GM12878 (cell line): ENCODE measurements around the gene METTL9.

Source experiments
- BHLHE40 ChIP-seq, 2 experiments: fragments of 450-650 bp in 1 of 2; IDR thresholded peaks; 2 replicates each; pipeline ENCODE4 v1.6.1; 2011 to 2017; ENCODE audit warnings: low read depth in 2 of 2, borderline replicate concordance in 1 of 2, improper control_type of control experiment in 1 of 2, low read length in 1 of 2, mild to moderate bottlenecking in 1 of 2
- CEBPB ChIP-seq, 2 experiments: fragments of 150-350 bp in 1 of 2; IDR thresholded peaks; 2 replicates each; pipeline ENCODE4 v1.6.1; 2012 to 2014; ENCODE audit warnings: low read depth in 2 of 2, low read length in 2 of 2, borderline replicate concordance in 1 of 2, inconsistent platforms in 1 of 2
- CTCF ChIP-seq, 3 experiments: IDR thresholded peaks in 2 of 3; conservative IDR thresholded peaks in 1 of 3; 2 replicates each; pipeline ENCODE4 v1.5.1; 2011; ENCODE audit warnings: low read depth in 3 of 3, low read length in 3 of 3, mild to moderate bottlenecking in 3 of 3, control low read depth in 2 of 3, moderate library complexity in 2 of 3, inconsistent platforms in 1 of 3, mixed read lengths in 1 of 3; ENCODE audit not compliant: control insufficient read depth in 2 of 3, insufficient read depth in 1 of 3; ENCODE audit errors: extremely low read depth in 1 of 3
- ELK1 ChIP-seq: IDR thresholded peaks from 2 replicates; pipeline ENCODE4 v1.6.1; 2012; ENCODE audit warnings: low read depth, low read length, improper control_type of control experiment
- FOXK2 ChIP-seq: fragments of 450-650 bp; IDR thresholded peaks from 2 replicates; pipeline ENCODE4 v1.6.1; 2017; ENCODE audit warnings: mild to moderate bottlenecking, moderate library complexity
- POLR2A ChIP-seq: IDR thresholded peaks from 2 replicates; pipeline ENCODE4 v1.6.1; 2011; ENCODE audit warnings: low read depth, mild to moderate bottlenecking, low read length
- POLR2AphosphoS5 ChIP-seq: IDR thresholded peaks from 2 replicates; pipeline ENCODE4 v1.6.1; 2011; ENCODE audit warnings: mild to moderate bottlenecking, low read length, inconsistent platforms
- STAT3 ChIP-seq: IDR thresholded peaks from 2 replicates; pipeline ENCODE4 v1.6.1; 2011; ENCODE audit warnings: low read depth, low read length, improper control_type of control experiment
- YY1 ChIP-seq: IDR thresholded peaks from 2 replicates; pipeline ENCODE4 v1.6.1; 2011; ENCODE audit warnings: low read depth, mild to moderate bottlenecking, low read length
- ZNF24 ChIP-seq: fragments of 450-650 bp; IDR thresholded peaks from 2 replicates; pipeline ENCODE4 v1.6.1; 2017; ENCODE audit warnings: antibody characterized with exemption, mild to moderate bottlenecking

- TF ChIP-seq CEBPB (IDR thresholded peaks at IDR 0.05; ENCODE audit: borderline replicate concordance in 1 of 2, low read depth in 2 of 2, low read length in 2 of 2) (no peak), BHLHE40 (IDR thresholded peaks at IDR 0.05; ENCODE audit: borderline replicate concordance in 1 of 2, low read depth in 2 of 2, low read length in 1 of 2) (no peak), POLR2AphosphoS5 (no peak), CTCF (IDR thresholded peaks at IDR 0.05 in 2 of 3, conservative IDR thresholded peaks at IDR 0.05 in 1 of 3; ENCODE audit: control insufficient read depth in 2 of 3, extremely low read depth in 1 of 3, insufficient read depth in 1 of 3, low read depth in 3 of 3, low read length in 3 of 3) (no peak), POLR2A (no peak), YY1 (no peak), ZNF24 (no peak), FOXK2 (no peak), ELK1 (no peak), STAT3 (no peak)
Measured at GRCh38 chr16:21628772-21629171, 29.4 kb downstream of the METTL9 start.
